HG03135 (cell line): ENCODE data around the gene PYGO1.

Experiments used
- ATAC-seq: cut with Tn5 transposase; IDR thresholded peaks from one replicate; pipeline ENCODE4 v1.9.1; 2021; ENCODE audit warnings: mild to moderate bottlenecking, moderate library complexity; ENCODE audit not compliant: unreplicated experiment

PYGO1 gene

DNA sequence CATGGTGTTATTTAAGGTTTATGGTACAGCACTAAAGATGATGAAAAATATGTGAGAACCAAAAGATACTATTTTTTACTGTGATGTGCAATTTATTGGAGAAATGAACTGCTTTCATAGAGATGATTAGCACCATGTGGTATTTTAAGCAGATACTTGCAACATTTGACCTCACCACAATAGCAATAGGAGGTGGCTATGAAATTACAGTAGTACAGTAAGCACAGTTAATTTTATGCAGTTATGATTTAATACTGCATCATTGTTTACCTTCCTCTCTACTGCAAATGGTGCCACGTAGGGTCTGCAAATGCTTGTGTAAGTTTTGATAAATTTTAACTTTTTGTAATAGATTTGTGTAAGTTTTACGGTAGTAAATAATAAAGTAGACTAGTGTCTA is 14.0 kb downstream of the PYGO1 start:
- no peak for ATAC-seq

- ATAC-seq, result no peak
These were observed 14.9 kb downstream of the PYGO1 start for GRCh38 chr15:55573224-55573623.

DNA sequence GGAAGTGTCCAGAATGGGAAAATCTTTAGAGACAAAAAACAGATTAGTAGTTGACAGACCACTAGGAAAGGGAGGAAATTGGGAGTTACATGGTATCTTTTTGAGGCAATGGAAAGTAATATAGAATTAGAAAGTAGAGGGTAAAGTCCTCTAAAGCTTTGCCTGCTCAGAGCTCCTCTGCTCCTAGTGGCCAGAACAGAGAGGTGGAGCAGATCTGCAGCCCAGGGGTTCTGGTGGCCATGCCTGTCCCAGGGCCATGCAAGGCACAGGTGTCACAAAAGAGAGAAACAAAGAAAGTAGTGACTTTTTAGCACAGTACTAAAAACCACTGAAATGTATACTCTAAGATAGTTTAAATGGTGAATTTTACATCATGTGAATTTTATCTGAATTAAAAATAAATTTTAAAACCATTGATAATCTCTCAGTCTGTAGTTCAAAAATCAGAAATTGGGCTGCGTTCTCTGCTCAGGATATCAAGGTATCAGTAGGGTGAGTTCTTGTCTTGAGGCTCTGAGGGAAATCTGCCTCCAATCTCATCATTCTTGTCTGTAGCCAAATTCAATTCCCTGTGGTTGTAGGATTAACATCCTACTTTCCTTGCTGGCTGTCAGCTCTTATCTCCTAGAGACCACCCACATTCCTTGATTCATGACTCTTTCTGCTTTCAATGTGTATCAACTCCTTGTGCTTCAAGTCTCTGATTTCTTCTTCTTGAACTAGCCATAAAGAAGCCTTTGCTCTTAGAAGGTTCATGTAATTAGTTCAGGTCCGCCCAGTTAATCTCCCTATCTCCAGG is 23.6 kb downstream of the PYGO1 start:
- ATAC-seq, result no peak

- no peak for ATAC-seq
These were observed 25.5 kb downstream of the PYGO1 start for GRCh38 chr15:55562601-55563000.

DNA sequence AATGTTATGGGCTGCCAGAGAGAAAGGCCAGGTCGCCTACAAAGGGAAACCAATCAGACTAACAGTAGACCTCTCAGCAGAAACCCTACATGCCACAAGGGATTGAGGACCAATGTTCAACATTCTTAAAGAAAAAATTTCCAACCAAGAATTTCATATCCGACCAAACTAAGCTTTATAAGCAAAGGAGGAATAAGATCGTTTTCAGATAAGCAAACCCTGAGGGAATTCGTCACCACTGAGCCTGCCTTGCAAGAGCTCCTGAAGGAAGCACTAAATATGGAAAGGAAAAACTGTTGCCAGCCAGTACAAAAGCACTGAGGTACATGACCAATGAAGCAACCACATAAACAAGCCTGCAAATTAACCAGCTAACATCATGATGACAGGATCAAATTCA is 33.1 kb downstream of the PYGO1 start:
- ATAC-seq, result no peak

DNA sequence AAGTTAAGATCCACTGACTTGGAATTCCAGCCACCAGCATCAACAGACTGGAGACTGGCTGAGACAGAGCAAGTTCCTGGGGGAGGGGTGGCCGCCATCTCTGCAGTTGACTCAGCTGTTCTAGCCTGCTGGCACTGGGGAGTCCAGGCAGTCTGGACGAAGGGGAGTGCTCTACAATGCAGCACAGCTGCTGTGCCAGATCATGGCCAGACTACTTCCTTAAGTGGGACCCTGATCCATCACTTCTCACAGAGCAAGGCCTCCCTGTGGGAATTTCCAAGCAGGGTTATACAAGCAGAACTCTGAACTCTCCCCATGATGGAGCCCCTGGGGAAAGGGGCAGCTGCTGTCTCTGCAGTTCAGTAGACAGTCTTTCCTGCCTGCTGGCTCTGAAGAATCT is 35.2 kb downstream of the PYGO1 start:
- no peak for ATAC-seq

GRCh38 chr15:55552451-55552850 is 35.7 kb downstream of the PYGO1 start:
- no peak for ATAC-seq

- ATAC-seq, result no peak
These were observed 38.8 kb downstream of the PYGO1 start for GRCh38 chr15:55549305-55549704.

DNA sequence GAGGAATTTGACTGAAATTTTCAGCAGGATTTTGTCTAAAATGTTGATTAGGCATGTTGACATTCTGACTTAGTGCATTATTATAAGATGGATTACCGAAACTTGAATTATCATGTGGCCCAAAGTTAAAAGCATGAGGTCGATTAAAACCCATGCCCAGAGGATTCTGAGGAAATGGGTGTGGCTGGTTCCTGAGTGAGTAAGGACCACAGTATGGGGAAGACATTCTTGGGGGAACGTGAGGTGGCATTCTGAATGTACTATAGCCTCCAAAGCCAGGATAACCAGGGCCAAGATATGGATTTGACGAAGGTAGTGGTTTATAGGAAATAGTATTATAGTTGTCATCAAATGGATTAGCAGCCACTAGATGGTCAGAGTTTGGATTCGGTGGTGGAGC is 41.4 kb downstream of the PYGO1 start:
- no peak for ATAC-seq

GRCh38 chr15:55535436-55535835 is 52.7 kb downstream of the PYGO1 start:
- ATAC-seq, result no peak

DNA sequence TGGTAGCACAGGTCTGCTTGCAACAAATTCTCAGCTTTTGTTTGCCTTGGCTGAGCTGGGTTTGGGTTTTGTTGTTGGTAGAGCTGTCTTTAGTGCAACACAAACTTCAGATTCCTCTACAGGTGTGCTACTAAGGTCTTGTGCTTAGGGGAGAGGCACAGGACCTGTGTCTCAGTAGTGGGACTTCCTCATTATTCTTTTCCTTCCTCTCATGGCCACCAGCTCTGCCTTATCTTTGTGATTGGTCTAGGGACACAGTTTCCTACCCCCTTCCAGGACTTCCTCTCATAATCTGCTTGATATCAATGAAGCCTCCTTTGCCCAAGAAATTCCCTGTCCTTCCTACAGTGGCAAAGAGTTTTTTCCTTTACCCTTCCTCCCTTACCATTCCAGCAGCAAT is 55.2 kb downstream of the PYGO1 start:
- ATAC-seq, result no peak

- no peak for ATAC-seq
These were observed 57.3 kb downstream of the PYGO1 start for GRCh38 chr15:55530861-55531313.

- ATAC-seq, result no peak
These were observed 59.3 kb downstream of the PYGO1 start for GRCh38 chr15:55528812-55529211.

- no peak for ATAC-seq
These were observed 61.0 kb downstream of the PYGO1 start for GRCh38 chr15:55527150-55527549.

DNA sequence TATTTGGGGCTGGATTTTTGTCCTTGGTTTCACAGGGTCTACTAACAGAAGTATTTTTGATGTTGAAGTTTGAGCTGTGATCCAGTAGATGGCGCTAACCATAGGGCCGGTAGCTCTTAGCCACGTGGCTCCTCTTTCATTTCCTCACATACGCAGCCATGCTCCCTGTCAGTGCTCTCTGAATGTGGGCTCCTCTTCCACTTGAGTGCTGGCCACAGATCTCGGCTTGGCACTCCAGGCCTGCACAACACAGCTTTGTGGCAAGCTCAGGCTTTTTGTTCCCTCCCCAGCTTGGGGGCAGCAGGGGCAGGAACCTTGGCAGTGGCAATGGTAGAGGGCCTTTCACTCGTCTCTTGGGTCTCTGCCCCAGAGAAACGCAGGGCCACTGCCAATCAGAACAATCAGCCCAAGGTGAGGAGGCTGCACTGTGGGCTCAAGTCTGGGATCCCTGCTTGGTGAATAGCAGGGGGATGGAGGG is 61.5 kb downstream of the PYGO1 start:
- peak; percentile 73 for ATAC-seq

GRCh38 chr15:55522742-55523450 is 65.2 kb downstream of the PYGO1 start:
- no peak for ATAC-seq

- ATAC-seq, result no peak
These were observed 69.5 kb downstream of the PYGO1 start for GRCh38 chr15:55518641-55519040.

GRCh38 chr15:55518009-55518408 is 70.1 kb downstream of the PYGO1 start:
- ATAC-seq, result no peak

DNA sequence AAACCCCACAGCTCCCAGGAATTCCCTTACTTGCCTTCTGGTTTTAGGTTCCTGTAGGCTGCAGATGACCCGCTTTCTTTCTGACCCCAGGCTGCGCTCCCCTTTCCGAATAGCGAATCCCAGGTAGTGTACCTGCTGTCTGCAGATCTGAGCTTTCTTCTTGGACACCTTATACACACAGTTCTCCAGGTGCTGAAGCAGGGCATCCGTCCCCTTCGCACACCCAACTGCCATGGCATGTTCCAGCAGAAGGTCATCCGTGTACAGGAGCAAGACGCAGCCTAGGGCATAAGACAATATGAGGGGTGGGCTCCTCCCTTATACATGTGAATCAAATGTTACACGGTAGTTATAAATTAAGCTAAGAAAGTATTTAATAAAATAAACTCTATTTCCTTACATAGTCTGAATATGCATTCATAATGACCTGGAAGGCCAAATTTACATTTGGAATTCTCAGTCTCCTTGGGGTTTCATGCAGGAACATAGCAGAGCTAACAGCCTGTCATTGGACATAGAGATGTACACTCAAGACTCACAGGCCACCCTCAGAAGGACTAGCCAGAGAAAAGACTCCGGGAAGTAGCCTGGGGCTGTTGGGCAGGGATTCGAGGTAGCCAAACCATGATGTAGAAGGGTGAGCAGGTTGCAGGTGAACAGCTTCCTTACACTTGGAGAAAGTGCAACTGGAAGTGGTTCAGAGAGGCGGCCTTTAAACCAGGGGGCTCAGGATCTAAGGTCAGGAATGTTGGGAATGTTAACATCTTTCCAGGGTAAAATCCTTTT is 72.0 kb downstream of the PYGO1 start:
- no peak for ATAC-seq

- no peak for ATAC-seq
These were observed 72.7 kb downstream of the PYGO1 start for GRCh38 chr15:55515491-55515890.

DNA sequence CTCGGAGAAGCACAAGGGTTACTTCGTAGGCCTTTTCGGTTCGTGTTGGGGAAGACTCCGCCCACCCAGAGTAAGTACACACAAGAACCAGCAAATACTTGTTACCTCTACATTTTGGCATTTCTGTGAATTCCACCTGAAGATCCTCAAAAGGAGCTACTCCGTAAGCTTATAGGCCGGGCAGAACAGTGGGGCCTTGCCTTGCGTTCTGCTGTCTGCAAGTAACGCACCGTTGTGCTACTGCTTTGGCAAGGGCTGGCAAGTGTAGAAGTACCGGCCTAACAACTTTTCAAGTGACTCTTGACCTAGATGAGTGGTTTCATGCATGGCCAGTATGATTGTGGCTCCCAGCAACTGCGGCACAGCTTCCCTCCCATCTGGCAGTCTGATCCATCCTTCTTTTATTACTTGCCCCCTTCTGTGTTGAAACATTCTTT is 73.7 kb downstream of the PYGO1 start:
- no peak for ATAC-seq
